Gastrocnemius medialis (tissue), 4 donors: ENCODE measurements around the gene CAMKK2.

Experiments used
- POLR2A ChIP-seq, 2 donors: fragments of 450-650 bp; IDR thresholded peaks; one replicate each; pipeline ENCODE4 v1.6.1; 2017; ENCODE audit warnings: antibody characterized with exemption in 2 of 2, mild to moderate bottlenecking in 2 of 2, moderate library complexity in 2 of 2
- TF ChIP-seq, protein P1 (sequence below), 5 experiments: fragments of 450-650 bp in 3 of 5; fragments of 200-600 bp in 2 of 5; sonication (generic) in 2 of 5; IDR thresholded peaks in 4 of 5; conservative IDR thresholded peaks in 1 of 5; 1 replicate in 4 of 5; 2 replicates in 1 of 5; pipeline ENCODE4 v1.5.1; 2016 to 2019; ENCODE audit warnings: antibody characterized with exemption in 5 of 5, mild to moderate bottlenecking in 3 of 5, moderate library complexity in 3 of 5

GRCh38 chr12:121300083-121300819 lies 3.7 kb upstream of the CAMKK2 start:
- TF ChIP-seq POLR2A (IDR thresholded peaks at IDR 0.05), result no peak
- TF ChIP-seq, protein P1, sequence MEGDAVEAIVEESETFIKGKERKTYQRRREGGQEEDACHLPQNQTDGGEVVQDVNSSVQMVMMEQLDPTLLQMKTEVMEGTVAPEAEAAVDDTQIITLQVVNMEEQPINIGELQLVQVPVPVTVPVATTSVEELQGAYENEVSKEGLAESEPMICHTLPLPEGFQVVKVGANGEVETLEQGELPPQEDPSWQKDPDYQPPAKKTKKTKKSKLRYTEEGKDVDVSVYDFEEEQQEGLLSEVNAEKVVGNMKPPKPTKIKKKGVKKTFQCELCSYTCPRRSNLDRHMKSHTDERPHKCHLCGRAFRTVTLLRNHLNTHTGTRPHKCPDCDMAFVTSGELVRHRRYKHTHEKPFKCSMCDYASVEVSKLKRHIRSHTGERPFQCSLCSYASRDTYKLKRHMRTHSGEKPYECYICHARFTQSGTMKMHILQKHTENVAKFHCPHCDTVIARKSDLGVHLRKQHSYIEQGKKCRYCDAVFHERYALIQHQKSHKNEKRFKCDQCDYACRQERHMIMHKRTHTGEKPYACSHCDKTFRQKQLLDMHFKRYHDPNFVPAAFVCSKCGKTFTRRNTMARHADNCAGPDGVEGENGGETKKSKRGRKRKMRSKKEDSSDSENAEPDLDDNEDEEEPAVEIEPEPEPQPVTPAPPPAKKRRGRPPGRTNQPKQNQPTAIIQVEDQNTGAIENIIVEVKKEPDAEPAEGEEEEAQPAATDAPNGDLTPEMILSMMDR (IDR thresholded peaks at IDR 0.05 in 4 of 5, conservative IDR thresholded peaks at IDR 0.05 in 1 of 5), result no peak
